Body of pancreas (tissue), 4 donors: ENCODE results near the gene TMEM86B. TPM values are rescaled to one million over a fixed set of nuclear protein-coding genes. Genes with fewer than 3 reads are reported as not detected.

Experiments
- ATAC-seq: fragments of 150-250 bp; one replicate; pipeline ENCODE4 v1.9.1; 2016
- DNase-seq, 4 donors: peaks; one replicate each; pipeline ENCODE4 v3.0.0-alpha.2; 2019
- H3K27ac ChIP-seq, 4 donors: fragments of 200-600 bp; sonication (generic); 1 replicate in 3 of 4; 2 replicates in 1 of 4; pipeline versions ENCODE4 v1.5.1 to v1.6.1; 2016 to 2019; ENCODE audit warnings: mild to moderate bottlenecking in 1 of 4, mixed read lengths in 1 of 4, moderate library complexity in 1 of 4
- H3K27me3 ChIP-seq, 2 donors: fragments of 200-600 bp; sonication (generic); one replicate each; pipeline ENCODE4 v1.6.0; 2016; ENCODE audit warnings: mild to moderate bottlenecking in 1 of 2
- H3K36me3 ChIP-seq, 2 donors: fragments of 200-600 bp; sonication (generic); replicated peaks in 1 of 2; 2 replicates each; pipeline ENCODE4 v1.5.1; 2016; ENCODE audit warnings: low read depth in 2 of 2; ENCODE audit not compliant: insufficient read depth in 1 of 2
- H3K4me1 ChIP-seq: fragments of 200-600 bp; sonication (generic); one replicate; pipeline ENCODE4 v1.6.0; 2016
- H3K4me3 ChIP-seq, 2 donors: fragments of 200-600 bp; sonication (generic); 1 replicate in 1 of 2; 2 replicates in 1 of 2; pipeline ENCODE4 v1.5.1; 2016 to 2019
- H3K9me3 ChIP-seq, 3 donors: fragments of 200-600 bp; sonication (generic); 1 replicate in 2 of 3; 2 replicates in 1 of 3; pipeline ENCODE4 v1.5.1; 2016
- POLR2A ChIP-seq, 3 donors: fragments of 450-650 bp; IDR thresholded peaks; one replicate each; pipeline ENCODE4 v1.6.1; 2016; ENCODE audit warnings: antibody characterized with exemption in 3 of 3, mild to moderate bottlenecking in 2 of 3
- WGBS, 2 donors: methylation state at CpG; one replicate each; pipeline ENCODE4 v1.1.5; 2017; 5-methylcytosine and 5-hydroxymethylcytosine counted together
- intact Hi-C: fragments of 100-400 bp; cut with DNase I; formaldehyde crosslinking; loops from one replicate; pipeline ENCODE4 v1.15.1; 2023
- total RNA-seq, 2 donors: library from RNA; depleted of rRNA; stranded (reverse); fragments of >200 nt; gene quantifications; one replicate each; pipeline ENCODE4 v1.1.0, GENCODE V29; 2016
- TF ChIP-seq, protein P1 (sequence below), 7 experiments: fragments of 450-650 bp in 4 of 7; fragments of 200-600 bp in 3 of 7; sonication (generic) in 3 of 7; IDR thresholded peaks; one replicate each; pipeline ENCODE4 v1.5.1; 2016 to 2019; ENCODE audit warnings: antibody characterized with exemption in 7 of 7

Gene TMEM86B
- total RNA-seq, 2 donors from 2014 or later: 1.6 to 3.0 TPM

DNA sequence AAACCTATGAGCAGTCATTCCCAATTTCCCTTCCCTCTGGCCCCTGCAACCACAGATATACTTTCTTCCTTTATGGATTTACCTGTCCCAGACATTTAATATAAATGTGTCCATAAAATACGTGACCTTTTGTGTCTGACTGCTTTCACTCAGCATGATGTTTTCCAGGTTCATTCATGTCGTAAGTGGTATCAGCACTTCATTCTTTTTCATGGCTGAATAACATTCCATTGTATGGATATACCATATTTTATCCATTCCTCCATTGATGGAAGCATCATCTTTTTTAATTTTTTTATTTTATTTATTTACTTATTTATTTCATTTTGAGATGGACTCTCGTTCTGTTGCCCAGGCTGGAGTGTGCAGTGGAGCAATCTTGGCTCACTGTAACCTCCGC is 38.3 kb upstream of the TMEM86B start:
- ATAC-seq (no peak), DNase-seq (no peak)
- no peaks in the 10 kb centered on the region for H3K36me3 ChIP-seq
- WGBS, 2 donors: 96% methylated on average over 4 of the region's 4 CpGs
- intact Hi-C loops: no loop called here
- H3K27ac ChIP-seq: no peak overlapping the region
- no peaks in the 10 kb centered on the region for H3K27me3 ChIP-seq
- no peak for TF ChIP-seq POLR2A (IDR thresholded peaks at IDR 0.05)
- TF ChIP-seq, protein P1, sequence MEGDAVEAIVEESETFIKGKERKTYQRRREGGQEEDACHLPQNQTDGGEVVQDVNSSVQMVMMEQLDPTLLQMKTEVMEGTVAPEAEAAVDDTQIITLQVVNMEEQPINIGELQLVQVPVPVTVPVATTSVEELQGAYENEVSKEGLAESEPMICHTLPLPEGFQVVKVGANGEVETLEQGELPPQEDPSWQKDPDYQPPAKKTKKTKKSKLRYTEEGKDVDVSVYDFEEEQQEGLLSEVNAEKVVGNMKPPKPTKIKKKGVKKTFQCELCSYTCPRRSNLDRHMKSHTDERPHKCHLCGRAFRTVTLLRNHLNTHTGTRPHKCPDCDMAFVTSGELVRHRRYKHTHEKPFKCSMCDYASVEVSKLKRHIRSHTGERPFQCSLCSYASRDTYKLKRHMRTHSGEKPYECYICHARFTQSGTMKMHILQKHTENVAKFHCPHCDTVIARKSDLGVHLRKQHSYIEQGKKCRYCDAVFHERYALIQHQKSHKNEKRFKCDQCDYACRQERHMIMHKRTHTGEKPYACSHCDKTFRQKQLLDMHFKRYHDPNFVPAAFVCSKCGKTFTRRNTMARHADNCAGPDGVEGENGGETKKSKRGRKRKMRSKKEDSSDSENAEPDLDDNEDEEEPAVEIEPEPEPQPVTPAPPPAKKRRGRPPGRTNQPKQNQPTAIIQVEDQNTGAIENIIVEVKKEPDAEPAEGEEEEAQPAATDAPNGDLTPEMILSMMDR (IDR thresholded peaks at IDR 0.05): no peak
- H3K4me1 ChIP-seq: no peaks in the 10 kb centered on the region
- no peak overlapping the region for H3K4me3 ChIP-seq
- no peaks in the 10 kb centered on the region for H3K9me3 ChIP-seq

DNA sequence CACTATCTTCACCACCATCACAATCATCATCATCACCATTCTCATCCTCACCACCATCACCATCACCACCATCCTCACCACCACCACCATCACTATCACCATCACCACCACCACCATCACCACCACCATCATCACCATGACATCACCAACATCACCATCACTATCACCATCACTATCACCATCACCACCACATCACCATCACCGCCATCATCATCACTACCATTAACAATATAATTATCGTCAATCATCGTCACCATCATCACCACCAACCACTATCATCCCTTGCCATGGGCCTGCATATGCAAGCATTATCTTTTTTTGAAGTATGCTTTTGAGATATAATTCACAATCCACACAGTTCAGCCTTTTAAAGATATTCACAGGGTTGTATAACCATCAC is 37.8 kb upstream of the TMEM86B start:
- ATAC-seq: no peak
- WGBS, 2 donors: 96 to 98% methylated on average over 3 of the region's 3 CpGs
- Histone ChIP-seq H3K4me3 (no peak overlapping the region), H3K36me3 (no peaks in the 10 kb centered on the region), H3K9me3 (no peaks in the 10 kb centered on the region), H3K27me3 (no peaks in the 10 kb centered on the region), H3K4me1 (no peaks in the 10 kb centered on the region), H3K27ac (no peak overlapping the region)
- no peak for TF ChIP-seq POLR2A (IDR thresholded peaks at IDR 0.05)
- TF ChIP-seq, protein P1 (IDR thresholded peaks at IDR 0.05): no peak
- no peak for DNase-seq
- intact Hi-C loops: no loop called here

DNA sequence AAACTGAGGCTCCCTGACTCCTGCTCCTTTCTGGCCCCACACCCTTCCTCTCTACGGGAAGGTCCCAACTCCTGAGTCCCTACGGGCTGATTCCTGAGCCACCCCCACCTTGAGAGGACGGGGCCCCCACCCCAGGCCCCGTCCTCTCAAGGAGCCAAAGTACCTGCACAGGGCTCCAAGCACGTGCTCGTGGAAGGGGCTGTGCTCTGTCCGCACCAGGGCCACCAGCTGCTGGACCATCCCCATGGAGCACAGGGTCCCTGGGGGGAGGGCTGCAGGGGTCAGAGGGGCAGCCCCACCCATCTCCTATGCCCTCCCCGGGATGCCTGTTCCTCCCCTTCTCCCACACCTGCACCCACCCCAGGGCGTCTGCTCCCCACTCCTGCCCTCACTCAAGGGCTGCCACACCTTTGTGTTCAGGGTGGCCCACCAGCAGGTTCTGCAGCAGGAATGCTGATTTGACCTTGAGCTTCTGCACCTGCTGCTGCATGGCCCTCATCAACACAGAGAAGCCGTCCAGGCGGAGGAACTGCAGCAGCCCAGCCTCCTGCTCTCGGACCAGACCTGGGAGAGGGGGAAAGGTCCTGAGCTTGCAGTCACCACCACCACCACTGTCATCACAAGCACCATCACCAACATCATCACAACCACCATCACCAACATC is 37.3 kb upstream of the TMEM86B start:
- H3K4me3 ChIP-seq: no peak overlapping the region
- ATAC-seq: no peak
- H3K9me3 ChIP-seq: no peaks in the 10 kb centered on the region
- H3K36me3 ChIP-seq: no peaks in the 10 kb centered on the region
- intact Hi-C loops: no loop called here
- 81 to 89% methylated on average over 8 to 12 of the region's 12 CpGs for WGBS, 2 donors
- DNase-seq: no peak
- H3K27me3 ChIP-seq: no peaks in the 10 kb centered on the region
- TF ChIP-seq POLR2A (IDR thresholded peaks at IDR 0.05): no peak
- TF ChIP-seq, protein P1 (IDR thresholded peaks at IDR 0.05): no peak
- H3K4me1 ChIP-seq: no peaks in the 10 kb centered on the region
- H3K27ac ChIP-seq: no peak overlapping the region

DNA sequence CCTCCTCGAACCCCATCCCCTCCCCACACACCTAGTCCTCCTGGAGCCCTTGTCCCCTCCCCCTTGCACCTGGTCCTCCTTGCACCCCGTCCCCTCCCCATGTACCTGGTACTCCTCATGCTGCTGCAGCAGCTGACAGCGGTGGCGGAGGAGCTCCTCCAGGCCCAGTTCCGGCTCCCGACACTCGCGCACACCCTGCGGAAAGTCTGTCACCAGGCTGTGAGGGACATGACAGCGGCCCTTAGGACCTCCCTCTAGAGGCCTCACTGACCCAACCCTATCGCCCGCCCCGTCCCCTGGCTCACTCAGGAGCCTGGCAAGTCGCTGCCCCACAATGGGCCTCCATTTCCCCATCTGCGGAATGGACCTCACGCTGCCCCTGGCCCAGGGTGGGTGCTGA is 36.6 kb upstream of the TMEM86B start:
- WGBS, 2 donors: 90 to 93% methylated on average over 12 to 16 of the region's 16 CpGs
- TF ChIP-seq POLR2A (IDR thresholded peaks at IDR 0.05): no peak
- TF ChIP-seq, protein P1 (IDR thresholded peaks at IDR 0.05): no peak
- intact Hi-C loops: no loop called here

DNA sequence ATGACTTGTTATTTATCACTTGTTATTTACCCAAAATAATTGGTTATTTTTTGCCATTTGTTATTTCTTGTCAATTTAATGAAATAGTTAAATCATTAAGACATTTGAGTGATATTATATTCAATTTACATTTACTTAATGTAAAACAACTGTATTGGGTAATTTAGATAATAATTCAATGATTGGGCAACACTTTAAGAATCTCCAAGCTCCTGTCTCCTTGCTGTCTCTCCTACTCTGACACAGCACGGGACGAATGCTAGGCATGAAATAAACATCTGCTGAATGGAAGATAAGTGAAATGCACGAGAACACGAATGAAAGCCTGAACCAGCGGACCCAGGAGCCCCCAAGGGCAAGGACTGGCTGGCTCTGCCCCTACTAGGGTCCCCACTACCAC is 36.0 kb upstream of the TMEM86B start:
- TF ChIP-seq, protein P1 (IDR thresholded peaks at IDR 0.05): no peak
- no peak for TF ChIP-seq POLR2A (IDR thresholded peaks at IDR 0.05)
- Histone ChIP-seq H3K27me3 (no peaks in the 10 kb centered on the region), H3K36me3 (no peaks in the 10 kb centered on the region), H3K27ac (no peak overlapping the region), H3K9me3 (no peaks in the 10 kb centered on the region), H3K4me3 (no peak overlapping the region), H3K4me1 (peaks cover 5% of the 10 kb centered on the region)
- ATAC-seq: no peak
- WGBS, 2 donors: 87 to 89% methylated on average over 5 of the region's 5 CpGs
- intact Hi-C loops: no loop called here
- DNase-seq: no peak

More for the DNA sequence above, 36.6 kb upstream of the TMEM86B start:
- H3K9me3 ChIP-seq: no peaks in the 10 kb centered on the region
- no peak overlapping the region for H3K27ac ChIP-seq
- H3K4me1 ChIP-seq: no peaks in the 10 kb centered on the region
- ATAC-seq (no peak), DNase-seq (no peak)
- H3K4me3 ChIP-seq: no peak overlapping the region
- H3K27me3 ChIP-seq: no peaks in the 10 kb centered on the region
- no peaks in the 10 kb centered on the region for H3K36me3 ChIP-seq
